Lower lobe of right lung (tissue), 2 donors: ENCODE measurements around the gene SREBF2. TPM values are rescaled to one million over a fixed set of nuclear protein-coding genes. Genes with fewer than 3 reads are reported as not detected.

ENCODE experiments used
- ATAC-seq, 2 donors: fragments of 200-7000 bp; cut with Tn5 transposase; one replicate each; pipeline ENCODE4 v1.9.1; 2020 to 2022; ENCODE audit warnings: mild to moderate bottlenecking in 2 of 2, moderate library complexity in 2 of 2
- DNase-seq: peaks from one replicate; pipeline ENCODE4 v3.0.0-alpha.2; 2020
- H3K27ac ChIP-seq: fragments of 200-600 bp; one replicate; pipeline ENCODE4 v1.8.0; 2022
- H3K27me3 ChIP-seq: fragments of 200-600 bp; one replicate; pipeline ENCODE4 v1.8.0; 2022; ENCODE audit warnings: low read depth
- H3K36me3 ChIP-seq: fragments of 200-600 bp; one replicate; pipeline ENCODE4 v1.8.0; 2022; ENCODE audit warnings: mild to moderate bottlenecking
- H3K4me1 ChIP-seq: fragments of 200-600 bp; one replicate; pipeline ENCODE4 v1.8.0; 2022
- H3K4me3 ChIP-seq: fragments of 200-600 bp; one replicate; pipeline ENCODE4 v1.8.0; 2022; ENCODE audit warnings: mild to moderate bottlenecking
- H3K9me3 ChIP-seq: fragments of 200-600 bp; one replicate; pipeline ENCODE4 v1.8.0; 2022
- intact Hi-C: fragments of 100-400 bp; cut with DNase I; formaldehyde crosslinking; loops from one replicate; pipeline ENCODE4 v1.11.0; 2022
- total RNA-seq: library from RNA; stranded (reverse); fragmentation: NEBNext Ultra II Directional; extraction: Animal tissue kit (Norgen Biotek cat#: 25700); gene quantifications from one replicate; pipeline ENCODE4 v1.2.1, GENCODE V29; 2021
- TF ChIP-seq, protein P1 (sequence below): fragments of 200-600 bp; IDR thresholded peaks from one replicate; pipeline ENCODE4 v1.8.0; 2022; ENCODE audit warnings: antibody characterized with exemption, mild to moderate bottlenecking
- donor health status: DM: no; HTN: yes; CAD: no; lungs with severe emphysema.

Gene SREBF2
- total RNA-seq, 1 donor from 2014 or later, result 132 TPM

DNA sequence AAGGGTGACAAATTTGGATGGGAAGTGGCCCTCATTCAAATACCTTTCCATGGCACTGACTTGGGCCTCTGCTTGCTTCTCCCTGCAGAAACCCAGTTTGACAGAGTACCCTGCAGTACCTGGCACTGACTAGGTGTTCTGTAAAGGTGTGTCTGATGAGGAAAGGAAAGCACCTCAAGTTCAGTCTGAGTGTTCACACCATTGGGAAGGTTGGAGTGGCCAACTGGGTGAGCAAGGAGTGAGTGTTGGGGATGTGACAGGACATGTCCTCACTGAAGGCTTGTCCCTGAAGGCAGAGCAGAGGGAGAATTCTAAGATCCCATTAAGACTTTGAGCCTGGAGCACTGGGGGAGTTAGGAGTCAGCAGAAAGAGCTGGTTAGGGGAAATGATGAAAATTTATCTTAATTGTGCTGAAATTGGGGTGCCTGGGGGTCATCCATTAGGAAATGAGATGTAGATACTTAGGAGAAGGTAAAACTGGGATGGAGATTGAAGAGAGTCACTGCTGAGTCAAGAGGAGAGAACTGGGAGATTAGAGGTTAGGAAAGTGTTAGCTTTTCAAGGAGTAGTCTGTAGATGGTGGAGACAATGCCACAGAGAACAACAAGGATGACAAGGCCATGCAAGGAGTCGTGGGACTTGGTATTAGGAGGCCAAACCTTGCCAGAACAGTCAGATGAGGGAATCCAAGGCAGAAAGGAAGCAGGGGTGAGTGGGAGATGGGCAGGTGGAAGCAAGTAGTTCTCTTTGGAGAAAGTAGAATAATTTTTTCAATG is 6.1 kb downstream of the SREBF2 start:
- peaks cover 43% of the 10 kb centered on the region for H3K4me1 ChIP-seq
- DNase-seq (no peak), ATAC-seq (no peak)
- H3K36me3 ChIP-seq, result peaks cover 24% of the 10 kb centered on the region
- H3K9me3 ChIP-seq, result no peaks in the 10 kb centered on the region
- no peak overlapping the region for H3K27ac ChIP-seq
- no peaks in the 10 kb centered on the region for H3K27me3 ChIP-seq
- intact Hi-C loops, result no loop called here
- TF ChIP-seq, protein P1, sequence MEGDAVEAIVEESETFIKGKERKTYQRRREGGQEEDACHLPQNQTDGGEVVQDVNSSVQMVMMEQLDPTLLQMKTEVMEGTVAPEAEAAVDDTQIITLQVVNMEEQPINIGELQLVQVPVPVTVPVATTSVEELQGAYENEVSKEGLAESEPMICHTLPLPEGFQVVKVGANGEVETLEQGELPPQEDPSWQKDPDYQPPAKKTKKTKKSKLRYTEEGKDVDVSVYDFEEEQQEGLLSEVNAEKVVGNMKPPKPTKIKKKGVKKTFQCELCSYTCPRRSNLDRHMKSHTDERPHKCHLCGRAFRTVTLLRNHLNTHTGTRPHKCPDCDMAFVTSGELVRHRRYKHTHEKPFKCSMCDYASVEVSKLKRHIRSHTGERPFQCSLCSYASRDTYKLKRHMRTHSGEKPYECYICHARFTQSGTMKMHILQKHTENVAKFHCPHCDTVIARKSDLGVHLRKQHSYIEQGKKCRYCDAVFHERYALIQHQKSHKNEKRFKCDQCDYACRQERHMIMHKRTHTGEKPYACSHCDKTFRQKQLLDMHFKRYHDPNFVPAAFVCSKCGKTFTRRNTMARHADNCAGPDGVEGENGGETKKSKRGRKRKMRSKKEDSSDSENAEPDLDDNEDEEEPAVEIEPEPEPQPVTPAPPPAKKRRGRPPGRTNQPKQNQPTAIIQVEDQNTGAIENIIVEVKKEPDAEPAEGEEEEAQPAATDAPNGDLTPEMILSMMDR, result no peak
- no peak overlapping the region for H3K4me3 ChIP-seq

DNA sequence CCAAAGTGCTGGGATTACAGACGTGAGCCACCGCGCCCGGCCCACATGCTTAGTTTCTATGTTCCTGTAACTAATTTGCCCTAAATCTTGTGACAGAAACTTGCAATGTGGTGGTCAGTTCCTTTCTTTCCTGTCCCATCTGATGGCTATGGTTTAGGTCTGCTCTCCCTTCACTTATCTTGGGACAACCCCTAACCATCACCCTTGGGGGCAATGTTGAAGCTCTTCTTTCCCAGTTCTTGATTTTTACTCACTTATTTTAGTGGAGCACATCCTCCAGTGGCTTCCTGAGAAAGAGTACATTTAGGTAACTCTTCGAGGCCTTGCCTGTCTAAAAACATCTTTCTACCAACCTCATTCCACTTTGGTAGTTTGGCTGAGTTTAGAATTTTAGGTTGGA is 7.3 kb downstream of the SREBF2 start:
- Histone ChIP-seq H3K36me3 (peaks cover 24% of the 10 kb centered on the region), H3K27me3 (no peaks in the 10 kb centered on the region), H3K4me1 (peaks cover 44% of the 10 kb centered on the region), H3K4me3 (no peak overlapping the region), H3K27ac (no peak overlapping the region), H3K9me3 (no peaks in the 10 kb centered on the region)
- TF ChIP-seq, protein P1, result no peak
- intact Hi-C loops, result no loop called here
- ATAC-seq, result no peak
- DNase-seq, result no peak

DNA sequence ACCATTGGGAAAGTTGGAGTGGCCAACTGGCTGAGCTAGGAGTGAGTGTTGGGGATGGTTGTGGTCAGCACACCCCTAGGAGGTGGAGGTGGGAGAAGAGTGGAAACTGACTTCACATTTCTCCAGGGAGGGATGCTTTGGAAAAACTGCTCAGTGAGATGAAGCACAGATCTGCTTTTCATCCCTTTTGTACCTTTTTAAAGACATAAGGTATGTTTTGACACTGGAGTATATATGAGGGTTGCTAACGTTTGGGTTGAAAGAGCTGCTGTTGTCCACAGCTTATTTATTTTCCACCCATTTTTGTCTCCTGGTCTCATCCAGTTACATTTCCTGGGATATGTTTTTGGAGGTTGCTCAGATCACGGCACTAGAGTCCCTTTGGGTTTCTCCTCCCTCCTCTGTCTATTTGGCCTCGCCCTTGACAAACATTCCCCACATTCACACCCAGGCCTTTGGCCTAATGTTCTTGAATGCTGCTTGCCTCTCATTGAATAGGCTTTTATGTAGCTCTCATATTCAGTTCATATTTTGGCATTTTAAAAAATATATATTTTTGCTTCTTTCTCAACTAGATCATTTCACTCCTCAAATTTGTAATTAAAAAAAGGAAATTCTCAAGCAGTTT is 8.3 kb downstream of the SREBF2 start:
- Histone ChIP-seq H3K4me1 (peaks cover 48% of the 10 kb centered on the region), H3K27me3 (no peaks in the 10 kb centered on the region), H3K36me3 (peaks cover 18% of the 10 kb centered on the region), H3K27ac (peak overlapping the region; percentile 49), H3K4me3 (no peak overlapping the region), H3K9me3 (no peaks in the 10 kb centered on the region)
- DNase-seq, result no peak
- TF ChIP-seq, protein P1, result no peak
- intact Hi-C loops, result no loop called here
- ATAC-seq, result peak; percentile 7 to 50

DNA sequence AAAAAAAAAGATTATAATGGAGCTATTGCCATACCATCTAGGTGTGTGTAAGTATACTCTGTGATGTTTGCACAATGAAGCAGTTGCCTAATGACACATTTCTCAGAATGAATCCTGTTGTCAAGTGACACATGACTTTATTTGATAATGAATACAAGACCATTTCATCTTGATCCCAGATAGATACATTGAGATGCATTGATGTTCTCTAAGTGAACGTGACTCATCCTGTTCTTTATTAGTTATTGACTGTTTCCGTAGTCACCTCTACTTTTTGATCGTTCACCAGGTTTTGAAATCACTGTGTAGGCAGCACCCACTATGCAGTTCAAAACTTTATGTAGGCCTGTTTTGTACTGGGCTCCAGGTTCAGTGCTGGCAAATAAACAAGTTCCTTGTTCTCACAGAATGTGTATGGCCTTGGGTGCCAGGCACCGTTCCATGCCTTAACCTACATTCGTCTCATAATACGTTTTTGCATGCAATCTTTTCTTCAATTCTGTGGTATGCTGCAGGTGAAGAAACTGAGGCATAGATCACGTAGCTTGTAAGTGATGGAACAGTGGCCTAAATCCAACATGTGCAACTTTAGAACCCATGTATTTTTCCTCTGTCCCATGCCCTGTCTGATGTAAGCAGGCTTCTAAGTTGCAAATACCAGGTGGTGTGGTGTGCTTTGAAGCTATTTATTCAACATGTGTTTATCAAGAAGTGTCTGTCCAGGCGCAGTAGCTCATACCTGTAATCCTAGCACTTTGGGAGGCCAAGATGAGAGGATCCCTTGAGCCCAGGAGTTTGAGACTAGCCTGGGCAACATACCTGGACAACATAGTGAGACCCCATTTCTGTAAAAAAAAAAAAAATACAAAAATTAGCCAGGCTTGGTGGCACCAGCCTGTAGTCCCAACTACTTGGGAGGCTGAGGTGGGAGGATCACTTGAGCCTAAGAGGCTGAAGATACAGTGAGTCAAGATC is 10.4 kb downstream of the SREBF2 start:
- intact Hi-C loops, result no loop called here
- Histone ChIP-seq H3K9me3 (no peaks in the 10 kb centered on the region), H3K4me1 (peaks cover 66% of the 10 kb centered on the region), H3K27me3 (no peaks in the 10 kb centered on the region), H3K4me3 (no peak overlapping the region), H3K27ac (peak overlapping the region; percentile 8), H3K36me3 (peaks cover 7% of the 10 kb centered on the region)
- ATAC-seq, result peak in 1 of 2 donors; percentile 15
- no peak for DNase-seq
- TF ChIP-seq, protein P1, result no peak

DNA sequence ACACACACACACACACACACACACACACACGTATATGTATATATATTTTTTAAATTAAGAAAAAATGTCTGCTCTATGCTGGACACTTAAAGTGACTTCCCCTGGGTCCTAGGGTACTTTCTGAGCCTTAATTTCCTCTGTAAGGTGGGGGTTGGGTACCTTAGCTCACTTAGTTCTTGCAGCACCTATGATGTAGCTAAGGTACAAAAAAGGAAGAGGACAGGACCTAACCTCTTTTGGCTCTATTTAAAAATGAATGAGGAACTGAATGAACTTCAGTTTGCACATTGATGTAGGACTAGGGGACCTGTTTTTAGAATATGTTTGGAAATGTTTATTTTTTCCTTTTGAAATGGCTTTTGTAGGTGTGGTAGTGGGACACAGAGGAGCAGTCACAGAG is 11.1 kb downstream of the SREBF2 start:
- Histone ChIP-seq H3K27me3 (no peaks in the 10 kb centered on the region), H3K36me3 (peaks cover 7% of the 10 kb centered on the region), H3K9me3 (no peaks in the 10 kb centered on the region), H3K27ac (peak overlapping the region; percentile 5), H3K4me3 (no peak overlapping the region), H3K4me1 (peaks cover 66% of the 10 kb centered on the region)
- TF ChIP-seq, protein P1, result no peak
- intact Hi-C loops, result no loop called here
- DNase-seq (no peak), ATAC-seq (no peak)
